ENCODE measurements around the gene CST8.
"Not testable (repeated sequence)": the region's sequence is repeated elsewhere in the genome, so short reads cannot be mapped to it uniquely, and the experiment has no call there.

The CST8 gene

GRCh38 chr20:23452776-23453175 is 38.1 kb upstream of the CST8 start, which contains the start of gene CST11:
TSS of gene CST11 (minus strand) at chr20:23452876. CDS start at chr20:23452811, 65 bp downstream.
- peaks cover 0 to 21% (median 9%) of the 10 kb centered on the region in 5 donors for H3K27me3 ChIP-seq (ENCODE audit: control insufficient read depth in 5 of 5, insufficient read depth in 4 of 5, low read length in 5 of 5)
- H3K27ac ChIP-seq (ENCODE audit: low read depth, low read length), result no peak within 1 kb of the TSS
- no peak within 1 kb of the TSS for H3K4me3 ChIP-seq (ENCODE audit: low read depth in 1 of 5, low read length in 5 of 5)
- H3K9me3 ChIP-seq (ENCODE audit: control insufficient read depth in 5 of 5, low read length in 5 of 5), result peaks cover 0 to 6% (median 3%) of the 10 kb centered on the region in 5 donors
- no peak within 1 kb of the TSS for H3K9ac ChIP-seq (ENCODE audit: low read length in 5 of 5)
- H3K4me1 ChIP-seq (ENCODE audit: control insufficient read depth in 5 of 5, insufficient read depth in 5 of 5, low read length in 5 of 5), result no peaks in the 10 kb centered on the region
- H3K36me3 ChIP-seq (ENCODE audit: control insufficient read depth in 5 of 5, insufficient read depth in 5 of 5, low read length in 5 of 5), result no peaks in the 10 kb centered on the region

GRCh38 chr20:23453549-23454543 is 37.1 kb upstream of the CST8 start:
- Histone ChIP-seq H3K4me1 (ENCODE audit: control insufficient read depth in 5 of 5, insufficient read depth in 5 of 5, low read length in 5 of 5) (no peaks in the 10 kb centered on the region), H3K9ac (ENCODE audit: low read length in 5 of 5) (no peak overlapping the region), H3K27me3 (ENCODE audit: control insufficient read depth in 5 of 5, insufficient read depth in 4 of 5, low read length in 5 of 5) (peaks cover 0 to 21% (median 9%) of the 10 kb centered on the region in 5 donors), H3K27ac (ENCODE audit: low read depth, low read length) (no peak overlapping the region), H3K4me3 (ENCODE audit: low read depth in 1 of 5, low read length in 5 of 5) (no peak overlapping the region), H3K9me3 (ENCODE audit: control insufficient read depth in 5 of 5, low read length in 5 of 5) (peaks cover 0 to 6% (median 3%) of the 10 kb centered on the region in 5 donors), H3K36me3 (ENCODE audit: control insufficient read depth in 5 of 5, insufficient read depth in 5 of 5, low read length in 5 of 5) (no peaks in the 10 kb centered on the region)

GRCh38 chr20:23454816-23455215 is 36.1 kb upstream of the CST8 start:
- H3K36me3 ChIP-seq (ENCODE audit: control insufficient read depth in 5 of 5, insufficient read depth in 5 of 5, low read length in 5 of 5), result no peaks in the 10 kb centered on the region
- H3K9ac ChIP-seq (ENCODE audit: low read length in 5 of 5), result no peak overlapping the region
- H3K9me3 ChIP-seq (ENCODE audit: control insufficient read depth in 5 of 5, low read length in 5 of 5), result peaks cover 0 to 6% (median 3%) of the 10 kb centered on the region in 5 donors
- H3K4me1 ChIP-seq (ENCODE audit: control insufficient read depth in 5 of 5, insufficient read depth in 5 of 5, low read length in 5 of 5), result no peaks in the 10 kb centered on the region
- no peak overlapping the region for H3K27ac ChIP-seq (ENCODE audit: low read depth, low read length)
- H3K4me3 ChIP-seq (ENCODE audit: low read depth in 1 of 5, low read length in 5 of 5), result no peak overlapping the region
- peaks cover 0 to 17% (median 6%) of the 10 kb centered on the region in 5 donors for H3K27me3 ChIP-seq (ENCODE audit: control insufficient read depth in 5 of 5, insufficient read depth in 4 of 5, low read length in 5 of 5)

GRCh38 chr20:23455639-23456038 is 35.3 kb upstream of the CST8 start:
- H3K27me3 ChIP-seq (ENCODE audit: control insufficient read depth in 5 of 5, insufficient read depth in 4 of 5, low read length in 5 of 5), result peaks cover 0 to 17% (median 6%) of the 10 kb centered on the region in 5 donors

GRCh38 chr20:23456409-23456808 is 34.5 kb upstream of the CST8 start:
- peaks cover 0 to 17% (median 6%) of the 10 kb centered on the region in 5 donors for H3K27me3 ChIP-seq (ENCODE audit: control insufficient read depth in 5 of 5, insufficient read depth in 4 of 5, low read length in 5 of 5)
- H3K36me3 ChIP-seq (ENCODE audit: control insufficient read depth in 5 of 5, insufficient read depth in 5 of 5, low read length in 5 of 5), result no peaks in the 10 kb centered on the region
- no peaks in the 10 kb centered on the region for H3K4me1 ChIP-seq (ENCODE audit: control insufficient read depth in 5 of 5, insufficient read depth in 5 of 5, low read length in 5 of 5)
- H3K9me3 ChIP-seq (ENCODE audit: control insufficient read depth in 5 of 5, low read length in 5 of 5), result peaks cover 0 to 6% (median 3%) of the 10 kb centered on the region in 5 donors
- H3K9ac ChIP-seq (ENCODE audit: low read length in 5 of 5), result no peak overlapping the region
- H3K4me3 ChIP-seq (ENCODE audit: low read depth in 1 of 5, low read length in 5 of 5), result no peak overlapping the region
- H3K27ac ChIP-seq (ENCODE audit: low read depth, low read length), result no peak overlapping the region

More at GRCh38 chr20:23455639-23456038, 35.3 kb upstream of the CST8 start:
- Histone ChIP-seq H3K4me3 (ENCODE audit: low read depth in 1 of 5, low read length in 5 of 5) (no peak overlapping the region), H3K36me3 (ENCODE audit: control insufficient read depth in 5 of 5, insufficient read depth in 5 of 5, low read length in 5 of 5) (no peaks in the 10 kb centered on the region), H3K4me1 (ENCODE audit: control insufficient read depth in 5 of 5, insufficient read depth in 5 of 5, low read length in 5 of 5) (no peaks in the 10 kb centered on the region), H3K27ac (ENCODE audit: low read depth, low read length) (no peak overlapping the region), H3K9ac (ENCODE audit: low read length in 5 of 5) (no peak overlapping the region), H3K9me3 (ENCODE audit: control insufficient read depth in 5 of 5, low read length in 5 of 5) (peaks cover 0 to 6% (median 3%) of the 10 kb centered on the region in 5 donors)

- Histone ChIP-seq H3K27ac (ENCODE audit: low read depth, low read length) (no peak overlapping the region), H3K4me3 (ENCODE audit: low read depth in 1 of 5, low read length in 5 of 5) (no peak overlapping the region), H3K36me3 (ENCODE audit: control insufficient read depth in 5 of 5, insufficient read depth in 5 of 5, low read length in 5 of 5) (no peaks in the 10 kb centered on the region), H3K9ac (ENCODE audit: low read length in 5 of 5) (no peak overlapping the region), H3K4me1 (ENCODE audit: control insufficient read depth in 5 of 5, insufficient read depth in 5 of 5, low read length in 5 of 5) (no peaks in the 10 kb centered on the region), H3K9me3 (ENCODE audit: control insufficient read depth in 5 of 5, low read length in 5 of 5) (peaks cover 0 to 6% (median 3%) of the 10 kb centered on the region in 5 donors), H3K27me3 (ENCODE audit: control insufficient read depth in 5 of 5, insufficient read depth in 4 of 5, low read length in 5 of 5) (peaks cover 0 to 17% (median 6%) of the 10 kb centered on the region in 5 donors)
Measured at GRCh38 chr20:23456873-23457272, 34.0 kb upstream of the CST8 start.

GRCh38 chr20:23459461-23460150 is 31.3 kb upstream of the CST8 start:
- no peaks in the 10 kb centered on the region for H3K36me3 ChIP-seq (ENCODE audit: control insufficient read depth in 5 of 5, insufficient read depth in 5 of 5, low read length in 5 of 5)
- H3K27me3 ChIP-seq (ENCODE audit: control insufficient read depth in 5 of 5, insufficient read depth in 4 of 5, low read length in 5 of 5), result peaks cover 0 to 2% (median 0%) of the 10 kb centered on the region in 5 donors
- no peak overlapping the region for H3K9ac ChIP-seq (ENCODE audit: low read length in 5 of 5)

GRCh38 chr20:23461180-23461579 is 29.7 kb upstream of the CST8 start:
- H3K9me3 ChIP-seq (ENCODE audit: control insufficient read depth in 5 of 5, low read length in 5 of 5), result peaks cover 4 to 20% (median 6%) of the 10 kb centered on the region in 5 donors
- H3K4me3 ChIP-seq (ENCODE audit: low read depth in 1 of 5, low read length in 5 of 5), result no peak overlapping the region
- no peaks in the 10 kb centered on the region for H3K4me1 ChIP-seq (ENCODE audit: control insufficient read depth in 5 of 5, insufficient read depth in 5 of 5, low read length in 5 of 5)
- no peak overlapping the region for H3K9ac ChIP-seq (ENCODE audit: low read length in 5 of 5)
- peaks cover 0 to 3% (median 0%) of the 10 kb centered on the region in 5 donors for H3K27me3 ChIP-seq (ENCODE audit: control insufficient read depth in 5 of 5, insufficient read depth in 4 of 5, low read length in 5 of 5)
- H3K36me3 ChIP-seq (ENCODE audit: control insufficient read depth in 5 of 5, insufficient read depth in 5 of 5, low read length in 5 of 5), result no peaks in the 10 kb centered on the region
- no peak overlapping the region for H3K27ac ChIP-seq (ENCODE audit: low read depth, low read length)

More at GRCh38 chr20:23459461-23460150, 31.3 kb upstream of the CST8 start:
- Histone ChIP-seq H3K4me3 (ENCODE audit: low read depth in 1 of 5, low read length in 5 of 5) (no peak overlapping the region), H3K9me3 (ENCODE audit: control insufficient read depth in 5 of 5, low read length in 5 of 5) (peaks cover 2 to 13% (median 8%) of the 10 kb centered on the region in 5 donors), H3K4me1 (ENCODE audit: control insufficient read depth in 5 of 5, insufficient read depth in 5 of 5, low read length in 5 of 5) (no peaks in the 10 kb centered on the region), H3K27ac (ENCODE audit: low read depth, low read length) (no peak overlapping the region)

GRCh38 chr20:23466961-23467360 is 24.0 kb upstream of the CST8 start:
- H3K4me3 ChIP-seq (ENCODE audit: low read depth in 1 of 5, low read length in 5 of 5); H3K27ac ChIP-seq (ENCODE audit: low read depth, low read length); H3K27me3 ChIP-seq (ENCODE audit: control insufficient read depth in 5 of 5, insufficient read depth in 4 of 5, low read length in 5 of 5); H3K4me1 ChIP-seq (ENCODE audit: control insufficient read depth in 5 of 5, insufficient read depth in 5 of 5, low read length in 5 of 5); H3K36me3 ChIP-seq (ENCODE audit: control insufficient read depth in 5 of 5, insufficient read depth in 5 of 5, low read length in 5 of 5); H3K9ac ChIP-seq (ENCODE audit: low read length in 5 of 5): not testable (repeated sequence)
- peaks cover 0 to 35% (median 19%) of the 10 kb centered on the region in 5 donors for H3K9me3 ChIP-seq (ENCODE audit: control insufficient read depth in 5 of 5, low read length in 5 of 5)
